ENCODE results near the gene ENTHD1. TPM values are rescaled to one million over a fixed set of nuclear protein-coding genes. Genes with fewer than 3 reads are reported as not detected.

Gene ENTHD1
- total RNA-seq, 2 experiments from 2014 or later: not detected

- DNase-seq (ENCODE audit: low spot score): no peak
- H3K4me2 ChIP-seq (ENCODE audit: low read length): no peak overlapping the region
- no peak overlapping the region for H3K4me3 ChIP-seq (ENCODE audit: low read depth, low read length, poor library complexity, severe bottlenecking)
- H2AFZ ChIP-seq (ENCODE audit: low read length): no peak overlapping the region
- H3K9me2 ChIP-seq (ENCODE audit: insufficient read depth, low read length): no peaks in the 10 kb centered on the region
- intact Hi-C loops (cut with micrococcal nuclease; ENCODE audit: unreplicated experiment): no loop called here
- H3K4me1 ChIP-seq (ENCODE audit: insufficient read depth, low read length, poor library complexity, severe bottlenecking): no peaks in the 10 kb centered on the region
- H3K9me3 ChIP-seq (ENCODE audit: low read length): no peaks in the 10 kb centered on the region
- no peaks in the 10 kb centered on the region for H4K20me1 ChIP-seq (ENCODE audit: insufficient read depth, low read length)
- no peaks in the 10 kb centered on the region for H3K79me2 ChIP-seq (ENCODE audit: insufficient read depth, low read depth, low read length)
- BruUV-seq (replicated peaks): no TSS peak
- no peak for TF ChIP-seq EZH2phosphoT487 (IDR thresholded peaks at IDR 0.05; ENCODE audit: borderline replicate concordance, low read depth, low read length)
- TF ChIP-seq CTCF (conservative IDR thresholded peaks at IDR 0.05; ENCODE audit: low read length): no peak
- POLR2A ChIA-PET: no interaction called here
- no peak overlapping the region for H3K27ac ChIP-seq (ENCODE audit: low read depth, low read length, poor library complexity, severe bottlenecking)
- H3K36me3 ChIP-seq (ENCODE audit: insufficient read depth, low read length): no peaks in the 10 kb centered on the region
- CTCF ChIA-PET (ENCODE audit: unreplicated experiment): no interaction called here
Observed at GRCh38 chr22:39833093-39833492, 60.5 kb downstream of the ENTHD1 start.

GRCh38 chr22:39832627-39833074 lies 60.9 kb downstream of the ENTHD1 start:
- DNase-seq (ENCODE audit: low spot score): no peak
- CTCF ChIA-PET (ENCODE audit: unreplicated experiment): interaction anchor here (0.6 kb wide), 1 partner anchor 107 kb away, joined by 3 read pairs; no protein-coding TSS in a partner anchor
- intact Hi-C loops (cut with micrococcal nuclease; ENCODE audit: unreplicated experiment): no loop called here
- Histone ChIP-seq H3K79me2 (ENCODE audit: insufficient read depth, low read depth, low read length) (no peaks in the 10 kb centered on the region), H3K27ac (ENCODE audit: low read depth, low read length, poor library complexity, severe bottlenecking) (no peak overlapping the region), H3K36me3 (ENCODE audit: insufficient read depth, low read length) (no peaks in the 10 kb centered on the region), H3K4me3 (ENCODE audit: low read depth, low read length, poor library complexity, severe bottlenecking) (no peak overlapping the region), H3K4me2 (ENCODE audit: low read length) (no peak overlapping the region), H3K9me3 (ENCODE audit: low read length) (no peaks in the 10 kb centered on the region), H4K20me1 (ENCODE audit: insufficient read depth, low read length) (no peaks in the 10 kb centered on the region), H3K4me1 (ENCODE audit: insufficient read depth, low read length, poor library complexity, severe bottlenecking) (no peaks in the 10 kb centered on the region), H3K9me2 (ENCODE audit: insufficient read depth, low read length) (no peaks in the 10 kb centered on the region), H2AFZ (ENCODE audit: low read length) (no peak overlapping the region)
- TF ChIP-seq EZH2phosphoT487 (IDR thresholded peaks at IDR 0.05; ENCODE audit: borderline replicate concordance, low read depth, low read length): no peak
- no TSS peak for BruUV-seq (replicated peaks)
- POLR2A ChIA-PET: interaction anchor here (0.6 kb wide), 1 partner anchor 898 kb away, joined by 5 read pairs; no protein-coding TSS in a partner anchor

- TF ChIP-seq EZH2phosphoT487 (IDR thresholded peaks at IDR 0.05; ENCODE audit: borderline replicate concordance, low read depth, low read length) (no peak), CTCF (conservative IDR thresholded peaks at IDR 0.05; ENCODE audit: low read length) (no peak)
- no peak overlapping the region for H3K4me3 ChIP-seq (ENCODE audit: low read depth, low read length, poor library complexity, severe bottlenecking)
- peak; percentile 3 for DNase-seq (ENCODE audit: low spot score)
- H3K27ac ChIP-seq (ENCODE audit: low read depth, low read length, poor library complexity, severe bottlenecking): no peak overlapping the region
- no peak overlapping the region for H2AFZ ChIP-seq (ENCODE audit: low read length)
- peak overlapping the region; percentile 2; the same call in 1 of the 2 replicates for H3K4me2 ChIP-seq (ENCODE audit: low read length)
- CTCF ChIA-PET (ENCODE audit: unreplicated experiment): no interaction called here
- POLR2A ChIA-PET: interaction anchor here (0.7 kb wide), 1 partner anchor 15 kb away, joined by 3 read pairs; no protein-coding TSS in a partner anchor
- H3K9me3 ChIP-seq (ENCODE audit: low read length): no peaks in the 10 kb centered on the region
- H3K79me2 ChIP-seq (ENCODE audit: insufficient read depth, low read depth, low read length): no peaks in the 10 kb centered on the region
- H3K36me3 ChIP-seq (ENCODE audit: insufficient read depth, low read length): no peaks in the 10 kb centered on the region
- BruUV-seq (replicated peaks): no TSS peak
- peaks cover 6% of the 10 kb centered on the region for H3K4me1 ChIP-seq (ENCODE audit: insufficient read depth, low read length, poor library complexity, severe bottlenecking)
- intact Hi-C loops (cut with micrococcal nuclease; ENCODE audit: unreplicated experiment): no loop called here
- H3K9me2 ChIP-seq (ENCODE audit: insufficient read depth, low read length): no peaks in the 10 kb centered on the region
- no peaks in the 10 kb centered on the region for H4K20me1 ChIP-seq (ENCODE audit: insufficient read depth, low read length)
Observed at GRCh38 chr22:39825661-39826102, 67.9 kb downstream of the ENTHD1 start.
